SW 1271 (cell line): Measurements from ENCODE around the gene SPACA5B.
"Not testable (repeated sequence)": the region's sequence is repeated elsewhere in the genome, so short reads cannot be mapped to it uniquely, and the experiment has no call there.

Source experiments
- DNase-seq, 2 experiments: peaks; one replicate each; lab custom pipeline; 2025; lab: John Stamatoyannopoulos, UW

Gene SPACA5B

DNA sequence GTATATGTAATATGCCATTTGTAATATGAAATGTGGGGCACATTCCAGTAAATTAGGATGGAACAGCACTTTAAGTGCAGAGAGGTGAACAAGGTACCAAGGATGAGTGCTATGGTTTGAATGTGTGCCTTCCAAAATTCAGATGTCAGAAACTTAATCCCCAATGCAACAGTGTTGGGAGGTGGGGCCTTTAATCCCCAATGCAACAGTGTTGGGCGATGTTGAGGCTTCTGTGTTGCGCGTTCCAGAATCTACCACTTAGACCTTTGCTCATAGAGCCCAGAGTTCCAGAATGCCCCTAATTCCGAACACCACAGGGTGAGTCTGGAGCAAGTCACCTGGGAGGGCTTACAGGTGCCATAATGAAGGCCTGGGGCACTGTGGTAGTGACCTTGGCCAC lies at the start of gene SPACA5B:
SPACA5B (plus strand) TSS at position 301 of the 400 bp plus-strand sequence; CDS start at position 363, 62 bp downstream.
- not testable (repeated sequence) for DNase-seq

- peak in 1 of 2 experiments; percentile 4 for DNase-seq
These were observed 47.2 kb upstream of the SPACA5B start for GRCh38 chrX:48083212-48083611.

GRCh38 chrX:48083706-48084105 lies 46.7 kb upstream of the SPACA5B start:
- DNase-seq, result no peak

DNA sequence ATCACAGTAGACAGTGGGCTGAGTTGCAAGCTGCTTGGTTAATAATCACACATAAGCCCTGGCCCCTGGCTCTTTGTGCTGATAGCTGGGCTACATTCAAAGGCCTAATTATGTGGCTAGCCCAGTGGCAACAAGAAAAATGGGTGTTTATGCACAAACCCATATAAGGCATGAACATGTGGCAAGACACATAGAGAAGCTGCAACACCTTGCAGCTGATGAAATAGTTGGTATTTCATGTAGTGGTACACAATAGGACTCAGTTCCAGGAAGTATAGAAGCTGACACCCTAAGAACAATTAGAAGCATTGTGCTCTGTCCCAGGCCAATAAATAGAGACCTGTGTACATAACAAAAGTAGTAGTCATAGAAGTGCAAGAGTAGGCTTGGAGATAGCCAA lies 44.3 kb upstream of the SPACA5B start:
- no peak for DNase-seq

DNA sequence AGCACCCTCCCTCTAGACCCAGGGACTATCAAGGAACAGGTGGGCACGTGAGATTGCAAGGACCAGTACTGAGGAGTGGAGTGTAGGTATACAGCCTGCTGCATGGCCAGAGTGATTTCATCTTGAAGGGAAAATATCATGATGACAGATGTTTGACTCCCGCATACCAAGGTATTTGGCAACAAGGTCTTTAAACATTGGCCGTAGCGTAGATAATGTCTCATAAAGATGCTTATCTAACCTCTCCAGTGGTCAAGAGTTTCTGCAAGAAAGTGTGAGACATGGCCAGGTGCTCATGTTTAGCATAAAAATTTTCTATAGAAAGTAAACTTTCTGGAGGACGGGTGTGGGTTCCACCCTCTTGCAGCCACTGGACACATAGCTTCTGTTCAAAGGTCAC lies 40.3 kb upstream of the SPACA5B start:
- no peak for DNase-seq

- not testable (repeated sequence) for DNase-seq
These were observed 37.9 kb upstream of the SPACA5B start for GRCh38 chrX:48092558-48092957.

DNA sequence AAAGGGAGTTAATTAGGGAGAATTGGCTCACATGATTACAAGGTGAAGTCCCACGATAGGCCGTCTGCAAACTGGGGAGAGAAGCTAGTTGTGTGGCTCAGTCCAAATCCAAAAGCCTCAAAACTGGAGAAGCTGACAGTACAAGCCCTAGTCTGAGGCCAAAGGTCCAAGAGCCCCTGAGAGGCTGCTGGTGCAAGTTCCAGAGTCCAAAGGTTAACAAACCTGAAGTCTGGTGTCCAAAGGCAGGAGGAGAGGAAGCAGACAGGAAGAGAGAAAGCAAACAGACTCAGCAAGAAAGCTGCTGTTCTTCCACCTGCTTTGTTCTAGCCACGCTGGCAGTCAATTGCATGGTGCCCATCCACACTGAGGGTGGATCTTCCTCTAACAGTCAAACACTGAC lies 29.0 kb upstream of the SPACA5B start:
- no peak for DNase-seq

- DNase-seq, result no peak
These were observed 27.5 kb upstream of the SPACA5B start for GRCh38 chrX:48102874-48103374.

DNA sequence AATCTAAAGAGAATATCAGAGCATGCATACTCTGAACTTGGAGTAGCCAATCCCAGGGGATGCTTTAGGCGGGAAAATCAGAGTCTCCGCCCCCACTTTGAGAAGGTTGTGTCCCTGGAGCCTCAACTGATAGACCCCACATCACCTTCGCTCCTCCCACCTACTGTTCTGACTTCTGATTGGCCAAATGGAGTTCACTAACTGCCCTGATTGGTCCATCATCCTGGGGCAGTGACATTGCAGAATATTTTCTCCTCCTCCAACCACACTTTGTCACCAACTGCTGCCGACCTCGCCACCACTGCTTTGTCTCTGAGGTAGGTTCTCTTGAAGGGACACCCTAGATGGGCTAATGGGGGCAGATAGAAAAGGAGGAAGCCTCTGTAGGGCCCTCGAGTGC lies 22.7 kb upstream of the SPACA5B start:
- DNase-seq, result no peak

DNA sequence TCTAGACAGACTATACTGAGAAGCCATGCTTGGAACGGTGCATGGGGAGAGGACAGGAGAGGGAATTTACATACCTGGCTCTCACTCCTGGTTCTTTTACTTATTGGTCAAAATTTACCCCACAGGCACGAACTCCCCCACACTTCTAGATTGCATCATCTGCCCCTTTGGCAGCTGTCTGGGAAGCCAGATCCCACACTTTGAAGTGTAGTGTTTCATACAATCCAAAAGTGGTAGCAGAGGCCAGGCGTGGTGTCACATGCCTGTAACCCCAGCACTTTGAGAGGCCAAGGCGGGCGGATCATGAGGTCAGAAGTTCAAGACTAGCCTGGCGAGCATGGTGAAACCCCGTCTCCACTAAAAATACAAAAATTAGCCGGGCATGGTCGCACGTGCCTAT lies 5.1 kb upstream of the SPACA5B start:
- DNase-seq, result not testable (repeated sequence)

GRCh38 chrX:48132308-48132844 lies 1.9 kb downstream of the SPACA5B start:
- not testable (repeated sequence) for DNase-seq

DNA sequence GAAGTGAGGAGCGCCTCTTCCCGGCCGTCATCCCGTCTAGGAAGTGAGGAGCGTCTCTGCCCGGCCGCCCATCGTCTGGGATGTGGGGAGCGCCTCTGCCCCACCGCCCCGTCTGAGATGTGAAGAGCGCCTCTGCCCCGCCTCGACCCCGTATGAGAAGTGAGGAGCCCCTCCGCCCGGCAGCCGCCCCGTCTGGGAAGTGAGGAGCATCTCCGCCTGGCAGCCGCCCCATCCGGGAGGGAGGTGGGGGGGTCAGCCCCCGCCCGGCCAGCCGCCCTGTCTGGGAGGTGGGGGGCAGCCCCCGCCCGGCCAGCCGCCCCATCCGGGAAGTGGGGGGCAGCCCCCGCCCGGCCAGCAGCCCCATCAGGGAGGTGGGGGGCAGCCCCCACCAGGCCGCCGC lies 8.7 kb downstream of the SPACA5B start:
- not testable (repeated sequence) for DNase-seq

DNA sequence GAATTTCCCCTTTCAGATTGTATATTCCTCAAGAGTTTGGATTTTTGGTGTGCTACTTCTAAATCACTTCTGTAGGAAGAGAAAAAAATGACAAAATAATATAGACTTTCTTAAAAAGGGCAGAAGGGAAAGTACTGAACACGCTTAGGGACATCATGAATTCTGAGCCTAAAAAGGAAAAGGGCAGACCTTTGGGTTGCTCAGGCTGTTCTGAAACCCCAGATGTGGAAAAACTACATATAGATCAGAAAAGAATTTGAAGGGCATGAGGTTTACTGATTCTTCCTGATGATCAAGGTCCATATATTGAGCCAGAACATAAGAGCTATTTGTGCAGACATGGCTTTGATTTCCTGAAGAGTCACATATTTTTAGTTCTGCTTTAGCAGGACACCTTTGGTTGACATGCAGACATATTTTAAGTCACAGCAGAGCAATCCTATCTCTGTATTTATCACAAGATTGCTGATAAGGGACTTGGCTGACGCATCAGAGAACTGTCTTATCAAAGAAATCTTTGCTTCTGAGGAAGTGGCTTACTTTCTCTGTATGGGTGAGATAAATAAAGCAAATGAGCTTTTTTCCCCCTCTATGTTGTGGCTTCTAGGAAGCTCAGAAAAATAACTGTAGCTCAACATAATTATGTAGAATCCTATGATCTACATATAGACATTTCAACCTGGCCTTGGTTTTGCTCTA lies 11.5 kb downstream of the SPACA5B start:
- not testable (repeated sequence) for DNase-seq

DNA sequence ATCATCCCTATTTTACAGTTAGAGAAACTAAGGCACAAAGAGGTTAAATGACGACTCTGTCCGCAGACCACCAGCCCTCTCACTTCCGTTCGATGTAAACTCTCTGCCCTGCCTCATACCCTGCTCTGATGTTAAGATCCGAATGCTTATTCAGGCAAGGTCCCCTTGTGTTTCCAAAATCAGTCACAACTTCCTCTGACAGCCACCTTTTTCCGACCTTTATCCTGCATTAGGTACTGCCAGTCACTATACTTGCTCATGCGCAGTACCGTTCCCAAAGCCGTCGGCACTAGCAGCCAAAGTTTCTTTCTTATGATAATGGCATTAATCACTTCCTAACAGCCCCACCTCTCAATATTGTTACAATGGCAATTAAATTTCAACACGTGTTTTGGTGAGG lies 12.3 kb downstream of the SPACA5B start:
- not testable (repeated sequence) for DNase-seq

DNA sequence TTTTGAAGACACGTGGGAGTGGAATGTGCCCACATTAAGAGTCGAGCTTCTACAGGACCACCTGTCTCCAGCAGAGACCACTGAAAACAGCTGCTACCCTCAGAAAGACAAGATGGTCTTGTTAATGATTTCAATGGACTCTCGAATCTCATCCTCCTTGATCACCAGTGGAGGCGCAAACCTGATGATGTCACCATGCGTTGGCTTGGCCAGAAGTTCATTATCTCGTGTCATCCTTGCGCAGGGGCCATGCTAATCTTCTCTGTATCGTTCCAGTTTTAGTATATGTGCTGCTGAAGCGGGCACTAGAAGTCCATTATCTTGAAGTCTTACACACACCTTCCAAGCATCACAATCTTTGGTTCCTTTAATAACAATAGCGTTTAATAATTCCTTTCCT lies 23.3 kb downstream of the SPACA5B start:
- no peak for DNase-seq

DNA sequence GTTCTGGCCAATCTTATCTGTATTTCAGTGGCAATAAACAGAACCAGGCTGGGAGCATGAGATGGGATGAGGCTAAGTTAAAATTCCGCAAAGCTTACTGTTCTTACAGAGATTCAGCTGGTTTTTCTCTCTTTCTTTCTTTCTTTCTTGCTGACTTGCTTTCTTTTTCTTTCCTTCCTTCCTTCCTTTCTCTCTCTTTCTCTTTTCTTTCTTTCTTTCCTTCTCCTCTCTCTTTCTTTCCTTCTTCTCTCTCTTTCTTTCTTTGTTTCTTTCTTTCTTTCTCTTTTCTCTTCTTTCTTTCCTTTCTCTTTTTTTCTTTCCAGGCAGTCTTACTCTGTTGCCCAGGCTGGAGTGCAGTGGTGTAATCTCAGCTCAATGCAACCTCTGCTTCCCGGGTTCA lies 24.4 kb downstream of the SPACA5B start:
- DNase-seq, result no peak

DNA sequence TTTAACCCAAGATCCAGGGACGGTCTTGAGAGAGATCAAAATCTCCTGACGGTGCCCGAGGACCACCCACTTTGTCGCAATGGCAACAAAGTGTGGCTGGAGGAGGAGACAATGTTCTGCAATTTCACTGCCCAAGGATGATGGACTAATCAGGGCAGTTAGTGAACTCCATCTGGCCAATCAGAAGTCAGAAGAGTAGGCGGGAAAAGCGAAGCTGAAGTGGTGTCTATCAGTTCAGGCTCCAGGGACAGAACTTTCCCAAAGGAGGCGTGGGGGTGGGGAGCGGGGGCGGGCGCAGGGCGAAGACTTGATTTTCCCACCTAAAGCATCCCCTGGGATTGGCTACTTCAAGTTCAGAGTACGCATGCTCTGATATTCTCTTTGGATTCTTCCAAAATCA lies 25.6 kb downstream of the SPACA5B start:
- DNase-seq, result no peak

- no peak for DNase-seq
These were observed 34.8 kb downstream of the SPACA5B start for GRCh38 chrX:48165241-48165640.

GRCh38 chrX:48166322-48166721 lies 35.9 kb downstream of the SPACA5B start:
- DNase-seq, result not testable (repeated sequence)

DNA sequence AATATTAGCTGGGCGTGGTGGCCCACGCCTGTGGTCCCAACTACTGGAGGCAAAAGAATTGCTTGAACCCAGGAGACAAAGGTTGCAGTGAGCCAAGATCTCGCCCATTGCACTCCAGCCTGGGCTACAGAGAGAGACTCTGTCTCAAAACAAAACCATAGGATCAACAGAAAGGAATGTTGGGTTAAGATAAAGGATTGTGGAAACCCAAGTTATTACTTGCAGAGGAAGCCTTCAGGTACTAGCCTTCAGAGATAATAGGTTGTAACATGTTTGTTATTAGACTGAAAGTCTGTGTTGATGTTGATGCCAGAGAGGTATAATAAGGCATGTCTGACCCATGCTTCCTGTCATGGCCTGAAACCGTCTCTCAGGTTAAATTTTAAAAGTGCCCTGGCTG lies 49.3 kb downstream of the SPACA5B start:
- no peak for DNase-seq

DNA sequence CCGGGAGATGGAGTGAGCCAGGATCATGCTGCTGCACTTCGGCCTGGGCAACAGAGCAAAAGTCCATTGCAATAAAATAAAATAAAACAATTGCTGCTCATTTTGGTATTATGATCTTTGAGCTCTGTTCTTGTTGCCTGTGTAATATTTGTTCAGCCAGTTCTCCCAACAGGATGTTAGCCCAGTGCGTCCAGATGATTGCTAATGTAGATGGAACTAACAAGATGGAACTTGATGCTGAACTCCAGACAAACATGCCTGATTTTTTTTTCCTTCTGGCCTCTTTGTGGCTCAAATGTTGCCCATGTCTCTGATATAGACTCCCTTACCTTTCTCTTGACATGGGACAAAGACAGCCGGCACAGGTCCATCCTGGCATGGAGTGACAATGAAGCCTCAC lies 50.4 kb downstream of the SPACA5B start:
- no peak for DNase-seq

GRCh38 chrX:48181882-48182281 lies 51.5 kb downstream of the SPACA5B start:
- DNase-seq, result not testable (repeated sequence)
